ENCODE measurements around the gene CTSF.

The CTSF gene

DNA sequence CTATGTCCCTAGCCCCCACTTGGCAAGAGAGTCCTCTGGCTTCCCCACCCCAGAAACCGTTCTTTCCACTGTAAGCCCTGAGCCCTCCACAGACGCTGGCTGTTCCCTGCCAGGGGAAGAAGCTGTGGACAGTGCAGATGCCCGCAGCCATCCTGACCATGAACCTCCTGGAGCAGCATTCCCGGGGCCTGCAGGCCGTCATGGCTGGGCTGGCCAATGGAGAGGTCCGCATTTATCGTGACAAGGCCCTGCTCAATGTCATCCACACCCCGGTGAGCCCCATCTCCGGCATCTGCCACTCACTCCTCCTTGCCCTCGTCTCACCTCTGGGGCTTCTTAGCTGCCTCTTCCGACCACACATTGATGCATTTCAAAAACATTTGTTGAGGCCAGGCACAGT lies 44.8 kb downstream of the CTSF start:
- no peaks in the 10 kb centered on the region for H3K9me3 Mint-ChIP-seq
- ATAC-seq (replicated peaks) (no peak), DNase-seq (no peak)
- H3K27ac Mint-ChIP-seq: no peak overlapping the region
- H3K4me3 Mint-ChIP-seq: no peak overlapping the region
- no peaks in the 10 kb centered on the region for H3K27me3 Mint-ChIP-seq
- peaks cover 36 to 37% of the 10 kb centered on the region in 2 donors for H3K36me3 Mint-ChIP-seq
- no peaks in the 10 kb centered on the region for H3K4me1 Mint-ChIP-seq

All from stimulated activated naive B cell treated with anti-CD40 and anti-IgM and Interleukin-4, amounts not matched to agents 10 μg/mL and 1 μg/mL and 100 μg/mL, for 72 hours (primary cell).